HG03521 (cell line): ENCODE measurements around the gene KIF2B.
"Not testable (repeated sequence)": the region's sequence is repeated elsewhere in the genome, so short reads cannot be mapped to it uniquely, and the experiment has no call there.

ENCODE experiments used
- ATAC-seq: cut with Tn5 transposase; IDR thresholded peaks from one replicate; pipeline ENCODE4 v1.9.1; 2021; ENCODE audit warnings: mild to moderate bottlenecking, moderate library complexity; ENCODE audit not compliant: unreplicated experiment

KIF2B gene

DNA sequence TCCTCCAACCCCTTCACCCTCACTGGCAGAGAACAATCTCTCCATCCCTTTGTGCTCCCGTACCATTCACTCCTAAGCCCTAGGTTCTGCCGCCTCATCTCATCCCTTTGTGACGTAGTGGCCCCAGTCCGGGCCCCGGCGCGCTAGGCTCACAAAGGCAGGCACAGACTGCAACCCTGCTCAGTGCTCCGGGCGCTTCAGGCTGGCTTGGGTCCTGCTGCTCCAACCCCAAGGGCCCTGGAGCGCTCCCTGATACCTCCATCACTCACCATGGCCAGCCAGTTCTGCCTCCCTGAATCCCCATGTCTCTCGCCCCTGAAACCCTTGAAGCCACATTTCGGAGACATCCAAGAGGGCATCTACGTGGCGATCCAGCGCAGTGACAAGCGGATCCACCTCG, at the start of gene KIF2B:
Gene KIF2B (plus strand): TSS at position 164 of the 400 bp plus-strand sequence. CDS start 107 bp downstream, at position 271.
- ATAC-seq = no peak

DNA sequence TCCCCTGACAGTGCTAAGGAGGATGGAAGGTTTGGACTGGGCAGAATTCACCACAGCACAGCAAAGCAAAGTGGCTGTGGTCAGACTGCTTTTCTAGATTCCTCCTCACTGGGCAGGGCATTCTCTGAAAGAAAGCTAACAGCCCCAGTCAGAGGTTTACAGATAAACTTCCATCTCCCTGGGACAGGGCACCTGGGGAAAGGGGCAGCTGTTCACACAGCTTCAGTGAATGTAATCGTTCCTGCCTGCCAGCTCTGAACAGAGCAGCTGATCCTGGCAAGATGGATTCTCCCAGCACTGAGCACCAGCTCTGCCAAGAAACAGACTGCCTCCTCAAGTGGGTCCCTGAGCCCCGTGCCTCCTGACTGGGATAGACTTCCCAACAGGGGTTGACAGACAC, 42.4 kb upstream of the KIF2B start:
- ATAC-seq = no peak

- ATAC-seq = no peak
Measured at GRCh38 chr17:53791551-53791950, 31.2 kb upstream of the KIF2B start.

- ATAC-seq = no peak
Measured at GRCh38 chr17:53792451-53792850, 30.3 kb upstream of the KIF2B start.

DNA sequence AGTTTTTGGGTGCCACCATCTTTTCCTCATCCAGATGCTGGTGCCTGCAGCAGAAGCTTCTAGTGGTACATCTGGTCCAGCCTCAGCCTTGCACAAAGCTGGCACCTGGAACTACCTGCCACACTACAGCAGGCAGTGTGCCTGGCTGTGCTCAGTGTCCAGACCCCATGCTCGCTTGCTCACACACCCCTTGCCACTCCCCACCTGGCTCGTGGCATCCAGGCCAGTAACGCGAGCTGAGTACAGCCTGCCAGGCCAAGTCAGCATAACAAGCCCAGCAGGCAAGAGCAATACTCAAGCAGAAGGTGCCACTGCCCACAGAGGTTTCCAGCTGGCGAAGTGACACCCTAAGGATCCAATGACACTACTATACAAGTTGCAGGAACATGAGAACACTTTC, 29.7 kb upstream of the KIF2B start:
- no peak for ATAC-seq

- no peak for ATAC-seq
Measured at GRCh38 chr17:53794875-53795274, 27.9 kb upstream of the KIF2B start.

DNA sequence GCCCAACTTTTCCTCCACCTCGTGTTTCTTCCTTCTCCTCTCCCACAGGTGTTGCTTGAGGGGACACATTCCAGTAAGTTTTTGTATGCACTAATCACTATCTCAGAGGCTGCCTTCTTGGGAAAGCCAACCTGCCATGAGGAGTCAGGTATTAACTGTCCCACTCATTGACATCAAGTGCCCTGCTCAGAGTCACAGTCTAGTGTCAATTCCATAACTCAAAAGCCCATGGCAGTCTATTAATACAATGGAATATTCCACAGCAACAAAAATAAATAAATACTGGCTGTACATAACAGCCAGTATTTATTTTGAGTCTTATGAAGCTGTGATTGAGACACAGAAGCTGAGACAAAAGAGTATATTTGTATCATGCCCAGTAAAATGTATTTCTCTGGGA, 26.1 kb upstream of the KIF2B start:
- ATAC-seq = no peak

DNA sequence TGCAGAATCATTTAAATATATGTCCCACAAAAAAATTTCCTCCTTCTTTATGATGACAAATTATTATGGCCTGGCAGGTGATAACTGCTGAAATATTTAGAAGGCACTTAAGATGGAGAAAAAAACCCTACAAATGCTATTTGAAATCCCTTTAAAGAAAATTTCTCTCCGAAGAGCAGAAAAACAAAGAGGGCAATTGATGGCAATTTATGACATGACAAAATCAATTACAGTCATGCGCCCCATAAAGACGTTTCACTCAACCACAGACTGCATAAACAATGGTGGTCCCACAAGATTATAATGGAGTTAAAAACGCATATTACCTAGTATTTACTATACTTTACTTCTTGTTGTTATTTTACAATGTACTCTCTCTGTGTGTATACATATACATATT, 25.2 kb upstream of the KIF2B start:
- no peak for ATAC-seq

- no peak for ATAC-seq
Measured at GRCh38 chr17:53804437-53804836, 18.3 kb upstream of the KIF2B start.

DNA sequence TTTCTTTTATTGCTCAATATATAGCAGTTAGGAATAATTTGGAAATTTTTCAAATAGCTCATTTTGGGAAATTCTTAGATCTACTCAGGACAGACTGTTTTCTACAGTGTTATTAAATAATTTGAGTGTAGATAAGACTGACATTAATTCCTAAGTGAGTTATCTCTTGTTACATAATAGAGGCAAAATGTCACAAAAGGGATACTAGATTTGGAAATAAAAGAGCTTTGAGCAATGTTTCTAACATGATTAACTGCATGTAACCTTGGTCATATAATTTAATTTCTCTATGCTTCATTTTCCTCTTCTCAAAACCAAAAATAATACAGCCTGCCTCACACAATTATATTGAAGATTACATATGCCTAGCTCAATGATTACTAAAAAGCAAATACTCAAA, 16.3 kb upstream of the KIF2B start:
- ATAC-seq = no peak

GRCh38 chr17:53807286-53807685, 15.4 kb upstream of the KIF2B start:
- no peak for ATAC-seq

GRCh38 chr17:53818271-53818670, 4.5 kb upstream of the KIF2B start:
- ATAC-seq = no peak

DNA sequence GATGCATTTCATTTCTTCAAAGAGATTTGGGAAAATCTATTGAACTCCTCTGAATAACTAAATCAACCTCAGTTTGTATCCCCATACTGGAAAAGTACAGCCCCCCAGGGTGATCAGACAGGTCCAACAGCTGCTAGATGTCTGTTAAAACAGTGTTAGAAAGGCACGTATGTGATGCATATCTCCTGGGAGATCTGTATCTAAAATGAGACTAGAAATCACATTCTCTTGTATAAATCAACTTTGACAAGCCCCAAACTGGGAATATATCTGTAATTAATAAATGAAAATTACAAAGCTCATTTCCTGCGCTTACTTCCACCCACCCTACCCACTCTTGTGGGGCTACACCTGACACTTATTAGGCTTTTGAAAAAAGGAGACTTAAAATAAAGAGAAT, 3.8 kb upstream of the KIF2B start:
- no peak for ATAC-seq

GRCh38 chr17:53819956-53820355, 2.8 kb upstream of the KIF2B start:
- no peak for ATAC-seq

- no peak for ATAC-seq
Measured at GRCh38 chr17:53823341-53824050, 769 bp downstream of the KIF2B start.

GRCh38 chr17:53834771-53835170, 12.0 kb downstream of the KIF2B start:
- ATAC-seq = not testable (repeated sequence)

- ATAC-seq = no peak
Measured at GRCh38 chr17:53837131-53837530, 14.4 kb downstream of the KIF2B start.

DNA sequence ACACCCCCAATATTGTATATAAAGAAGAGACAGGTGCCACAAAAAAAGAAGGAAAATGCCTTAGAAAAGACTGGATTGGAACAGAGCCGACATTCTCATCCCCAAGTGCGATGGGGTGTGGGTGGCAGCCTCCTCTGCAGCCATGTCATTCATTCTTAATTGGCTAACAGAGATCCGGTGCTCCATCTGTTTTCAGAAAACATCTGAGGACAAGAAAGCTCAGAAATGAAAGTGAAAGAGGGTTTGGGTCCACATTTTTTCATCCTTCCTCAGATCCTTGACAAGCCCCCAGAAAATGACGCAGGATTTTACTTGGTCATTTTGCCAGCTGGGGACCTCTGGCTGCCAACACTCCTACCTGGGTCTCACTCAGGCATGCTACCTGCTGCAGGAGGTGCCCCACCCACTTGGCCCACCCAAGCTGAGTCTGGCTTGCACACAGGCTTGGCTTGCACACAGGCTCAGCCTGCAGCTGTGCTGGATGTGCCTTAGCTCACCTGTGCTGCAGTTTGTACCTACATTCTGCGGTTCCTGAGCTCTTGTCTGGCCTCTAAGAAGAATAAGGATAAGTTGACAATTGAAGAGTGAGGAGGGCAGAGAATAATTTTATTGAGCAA, 21.9 kb downstream of the KIF2B start:
- no peak for ATAC-seq

DNA sequence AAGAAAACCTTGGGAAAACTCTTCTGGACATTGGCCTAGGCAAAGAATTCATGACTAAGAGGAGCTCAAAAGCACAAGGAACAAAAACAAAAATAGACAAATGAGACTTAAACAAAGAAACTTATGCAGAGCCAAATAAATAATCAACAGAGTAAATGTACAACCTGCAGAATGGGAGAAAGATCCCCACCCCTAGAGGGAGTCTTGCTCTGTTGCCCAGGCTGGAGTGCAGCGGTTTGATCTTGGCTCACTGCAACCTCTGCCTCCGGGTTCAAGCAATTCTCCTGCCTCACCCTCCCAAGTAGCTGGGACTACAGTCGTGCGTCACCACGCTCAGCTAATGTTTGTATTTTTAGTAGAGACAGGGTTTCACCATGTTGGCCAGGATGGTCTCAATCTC, 48.4 kb downstream of the KIF2B start:
- not testable (repeated sequence) for ATAC-seq
